NCI-H69 (cell line): ENCODE data around the gene WIPF1.

Experiments used
- DNase-seq: peaks from one replicate; lab custom pipeline; 2025; lab: John Stamatoyannopoulos, UW

WIPF1 gene

DNA sequence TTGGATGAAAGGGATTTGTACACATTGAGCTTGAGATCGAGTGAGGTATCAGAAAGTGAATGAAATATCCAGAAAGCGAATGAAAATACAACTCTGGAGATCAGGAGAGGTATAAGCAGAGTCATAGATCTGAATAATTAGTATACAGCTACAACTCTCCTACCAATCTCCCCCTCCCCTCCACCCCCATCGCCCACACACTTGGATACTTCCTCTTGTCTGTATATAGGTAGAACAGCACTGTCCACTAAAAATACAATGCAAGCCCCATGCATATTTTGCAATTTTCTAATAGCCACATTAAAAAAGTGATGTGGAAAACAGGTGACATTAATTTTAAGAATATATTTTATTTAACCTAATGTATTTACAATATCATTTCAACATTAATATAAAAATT is 23.7 kb upstream of the WIPF1 start:
- no peak for DNase-seq

DNA sequence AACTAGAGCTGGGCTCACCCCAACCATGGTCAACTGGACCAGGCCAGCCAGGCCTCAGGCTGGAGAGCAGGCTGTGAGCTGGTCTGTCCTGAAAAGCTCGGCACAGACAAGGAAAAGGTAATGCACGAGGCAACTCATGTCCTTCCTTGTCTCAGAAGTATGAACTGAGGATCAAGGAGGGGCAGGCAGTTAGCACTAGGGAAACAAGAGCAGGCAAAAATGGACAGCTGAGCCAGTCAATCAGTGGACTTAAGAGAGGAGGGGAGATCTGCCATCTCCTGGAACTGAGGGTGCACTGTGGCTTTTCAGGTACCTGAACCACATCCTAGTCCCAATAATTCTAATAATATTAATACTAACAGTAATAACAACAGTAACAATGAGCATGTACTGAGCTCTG is 20.6 kb upstream of the WIPF1 start:
- DNase-seq, result no peak

DNA sequence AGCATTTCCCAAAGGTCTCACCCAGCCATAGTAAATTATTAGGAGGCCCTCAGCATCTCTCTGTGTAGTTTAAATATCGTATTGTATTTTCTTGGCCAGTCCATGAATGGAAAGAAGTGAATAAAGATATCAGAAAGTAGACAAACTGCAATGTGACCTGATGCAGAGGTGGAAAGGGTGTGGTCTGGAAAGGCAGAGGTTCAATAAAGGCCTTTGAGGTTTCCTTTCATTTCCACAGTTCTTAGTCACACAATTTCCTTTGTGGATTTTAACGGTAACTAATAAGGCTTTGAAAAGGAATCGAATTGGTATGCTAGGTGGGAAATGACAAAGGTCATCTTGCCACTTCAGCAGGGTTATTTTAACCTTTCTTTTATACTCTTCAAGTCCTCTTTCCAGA is 20.1 kb upstream of the WIPF1 start:
- DNase-seq, result no peak

DNA sequence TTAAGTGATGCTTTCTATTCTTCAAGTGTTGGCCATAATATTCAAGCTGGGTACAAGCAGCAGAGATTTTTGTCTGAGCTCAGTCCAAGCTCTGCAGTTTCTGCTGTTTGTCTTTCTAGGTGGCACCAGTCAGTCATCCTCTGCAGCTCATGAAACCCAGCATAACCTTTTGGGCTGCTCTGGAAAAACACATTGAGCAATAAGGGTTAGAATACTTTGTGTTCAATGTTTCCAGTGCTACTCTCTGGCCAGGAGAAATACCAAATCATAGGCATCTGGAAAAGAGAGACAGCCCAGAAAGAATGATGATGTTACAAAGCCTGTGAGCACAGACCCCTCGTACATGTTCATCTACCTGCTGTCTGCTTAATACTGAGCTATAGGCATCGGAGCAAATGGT is 19.5 kb upstream of the WIPF1 start:
- DNase-seq, result no peak

DNA sequence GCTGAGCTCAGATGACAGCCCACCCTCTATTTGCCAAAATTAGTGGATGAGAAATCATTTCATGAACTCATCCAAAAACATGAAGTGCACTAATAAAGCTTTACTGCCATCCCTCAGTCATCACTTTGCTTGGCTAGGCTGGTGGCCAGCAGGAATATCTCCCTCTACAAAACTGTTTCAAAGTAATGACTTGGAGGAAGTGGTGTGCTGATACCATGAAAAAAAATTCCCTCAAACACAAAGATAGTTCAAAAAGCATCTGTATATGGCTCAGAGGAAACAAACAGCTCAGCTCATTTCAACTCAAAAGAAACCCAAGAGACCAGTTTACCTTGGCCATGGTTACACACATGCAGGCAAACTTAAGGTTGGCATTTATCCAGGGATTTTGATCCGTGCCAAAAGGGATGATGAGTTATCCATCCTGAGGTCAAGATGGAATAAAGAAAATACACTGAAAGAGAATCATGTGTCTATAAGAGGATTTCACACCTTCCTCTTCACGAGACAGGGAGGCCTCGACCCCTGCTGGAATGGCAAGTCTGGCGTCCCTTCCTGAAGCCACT is 18.4 kb upstream of the WIPF1 start:
- no peak for DNase-seq

DNA sequence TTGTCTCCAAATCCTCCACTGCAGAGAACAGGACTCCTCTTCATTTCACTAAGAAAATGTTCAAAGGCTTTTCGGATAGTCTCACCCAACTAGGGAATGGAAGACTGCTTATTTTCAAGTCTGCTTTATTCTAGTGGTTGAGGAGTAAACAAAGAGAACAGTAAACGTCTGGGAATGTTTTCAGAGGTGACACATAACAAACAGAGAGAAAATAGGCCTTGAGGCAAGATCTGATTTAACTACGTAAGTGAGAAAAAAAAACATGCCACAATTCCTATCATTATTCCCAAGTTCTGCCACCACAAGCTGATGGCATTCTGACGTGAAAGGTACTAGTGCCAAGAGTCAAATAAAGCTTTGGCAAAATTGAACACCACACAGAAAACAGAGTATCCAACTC is 16.7 kb upstream of the WIPF1 start:
- DNase-seq, result peak; percentile 2

DNA sequence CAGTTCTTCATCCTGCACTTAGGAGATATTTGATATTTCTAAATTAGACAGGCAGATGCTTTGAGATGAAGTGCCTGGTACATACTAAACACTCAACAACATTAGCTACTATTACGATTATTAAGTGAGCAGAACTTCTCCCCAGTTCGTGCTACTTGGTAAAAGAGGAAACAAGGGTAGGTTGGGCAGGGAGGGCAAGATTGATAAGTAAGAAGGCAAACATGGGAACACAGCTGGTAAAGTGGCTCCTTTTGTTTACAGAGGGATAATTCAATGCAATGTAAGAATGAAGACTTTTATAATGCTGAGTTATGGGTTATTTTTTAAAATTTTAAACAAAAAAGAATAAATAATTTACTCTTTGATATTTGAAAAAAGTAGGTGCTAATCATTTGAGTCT is 15.9 kb upstream of the WIPF1 start:
- no peak for DNase-seq

DNA sequence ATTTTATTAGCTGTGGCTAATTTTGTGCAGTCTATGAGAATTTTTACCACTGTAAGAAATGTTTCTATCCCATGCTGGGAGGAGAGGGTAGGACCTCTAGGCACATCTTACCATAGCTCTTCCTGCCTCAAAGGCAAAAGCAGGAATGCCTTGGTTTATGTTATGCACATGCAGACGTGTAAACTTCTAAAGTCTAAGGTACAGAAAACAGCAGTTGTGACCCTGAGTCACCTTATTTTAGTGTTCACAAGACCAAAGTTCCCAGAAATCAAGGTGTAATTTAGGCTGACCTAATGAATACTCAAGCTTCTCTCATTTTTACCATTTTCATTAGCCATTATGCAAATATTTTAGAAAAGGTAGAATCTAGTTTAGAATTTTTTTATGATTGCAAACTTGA is 15.4 kb upstream of the WIPF1 start:
- DNase-seq, result no peak

DNA sequence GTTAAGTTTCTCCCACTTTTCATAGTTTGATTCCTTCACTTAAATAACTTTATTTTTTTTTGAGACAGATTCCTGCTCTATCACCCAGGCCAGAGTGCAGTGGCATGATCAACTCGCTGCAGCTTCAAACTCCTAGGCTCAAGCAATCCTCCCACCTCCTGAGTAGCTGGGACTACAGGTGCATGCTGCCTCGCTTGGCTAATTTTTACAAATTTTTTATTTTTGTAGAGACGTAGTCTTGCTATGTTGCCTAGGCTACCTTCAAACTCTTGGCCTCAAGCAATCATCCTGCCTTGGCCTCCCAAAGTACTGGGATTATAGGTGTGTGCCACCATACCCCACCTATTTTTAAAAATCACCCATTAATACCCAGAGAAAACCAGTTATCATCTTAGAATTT is 14.2 kb upstream of the WIPF1 start:
- no peak for DNase-seq

DNA sequence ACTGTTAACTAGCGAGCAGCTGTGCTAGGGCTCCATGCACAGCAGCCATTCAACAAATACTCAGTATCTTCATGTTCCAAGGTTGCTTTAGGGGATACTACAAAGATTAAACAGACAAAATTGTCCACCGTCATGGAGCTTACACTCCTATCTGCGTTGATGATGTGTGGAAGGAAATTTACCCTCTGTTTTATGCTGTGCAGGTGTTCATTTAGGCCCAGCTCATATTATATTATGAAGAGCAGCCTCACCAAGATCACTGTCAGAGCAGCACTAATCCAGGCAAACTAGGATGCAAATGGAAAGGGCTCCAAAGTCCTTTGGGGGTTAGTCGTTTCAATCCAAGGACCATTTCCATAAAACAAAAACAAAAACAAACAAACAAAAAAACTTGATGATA is 13.4 kb upstream of the WIPF1 start:
- no peak for DNase-seq

DNA sequence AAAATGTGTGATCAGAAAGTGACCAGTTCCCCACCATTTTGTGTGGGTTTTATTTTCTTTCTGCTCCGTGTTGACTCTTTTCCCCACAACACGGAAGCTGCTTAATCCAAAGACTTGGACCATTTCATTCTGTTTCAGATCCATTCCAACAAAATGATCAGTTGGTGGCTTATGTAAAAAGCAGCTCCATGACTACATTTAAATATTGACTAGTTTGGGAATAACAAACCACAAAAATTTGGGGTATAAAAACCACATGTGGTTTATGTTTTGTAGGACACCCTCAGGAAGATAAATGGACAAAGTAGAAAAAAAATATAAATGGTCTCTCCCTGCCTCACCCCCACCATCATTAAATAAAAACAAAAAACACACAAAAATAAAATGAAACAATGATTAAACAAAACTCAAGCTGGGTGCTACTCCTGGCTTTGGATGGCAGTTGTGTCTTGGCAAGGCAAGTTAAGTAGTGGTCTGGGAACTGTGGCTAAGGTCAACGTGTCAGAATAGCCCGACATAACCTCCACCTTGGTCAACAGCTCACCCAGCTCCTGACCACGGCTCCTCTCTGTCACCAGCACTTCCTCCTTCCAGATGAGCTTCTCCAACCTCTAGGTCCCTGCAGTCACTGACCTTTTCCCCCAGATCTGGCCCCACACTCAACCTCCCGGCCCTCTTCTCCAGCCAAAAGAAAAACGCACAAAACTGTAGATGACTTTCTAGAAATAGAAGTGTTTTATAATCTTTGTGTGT is 12.8 kb upstream of the WIPF1 start:
- DNase-seq, result no peak

DNA sequence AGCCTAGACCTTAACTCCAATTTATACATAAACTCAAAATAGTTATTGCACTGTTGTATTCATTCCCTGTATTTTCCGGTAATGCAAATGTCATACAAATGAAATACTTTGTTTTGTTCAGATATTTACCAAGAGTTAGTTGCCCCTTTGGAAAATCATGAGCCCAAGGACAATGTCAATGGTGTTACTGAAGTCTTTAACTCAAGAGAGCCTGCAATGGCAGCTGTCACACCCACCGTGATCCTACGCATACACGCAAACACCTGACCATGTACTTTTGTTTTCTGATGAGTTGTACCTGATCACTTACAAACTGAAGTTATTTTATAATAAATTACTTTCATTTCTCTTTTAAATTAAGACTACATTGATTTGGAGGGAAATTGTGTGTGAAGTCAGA is 11.7 kb upstream of the WIPF1 start:
- no peak for DNase-seq

DNA sequence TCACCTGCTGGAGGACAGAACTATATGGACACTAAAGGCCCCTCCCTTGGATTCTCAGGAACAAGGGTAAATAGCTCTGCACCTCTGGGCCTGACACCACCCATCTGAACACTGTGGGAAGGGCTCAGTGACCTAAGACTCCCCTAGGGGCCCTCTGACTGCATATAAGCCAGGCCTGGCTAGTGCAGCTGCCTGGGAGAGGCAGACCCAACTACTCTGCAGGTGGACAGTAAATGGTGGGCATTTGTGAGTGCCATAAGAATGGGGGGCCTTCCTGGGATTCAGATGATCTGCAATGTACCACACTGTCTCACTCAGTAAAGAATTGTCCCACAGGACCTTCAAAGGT is 11.2 kb upstream of the WIPF1 start:
- DNase-seq, result no peak

DNA sequence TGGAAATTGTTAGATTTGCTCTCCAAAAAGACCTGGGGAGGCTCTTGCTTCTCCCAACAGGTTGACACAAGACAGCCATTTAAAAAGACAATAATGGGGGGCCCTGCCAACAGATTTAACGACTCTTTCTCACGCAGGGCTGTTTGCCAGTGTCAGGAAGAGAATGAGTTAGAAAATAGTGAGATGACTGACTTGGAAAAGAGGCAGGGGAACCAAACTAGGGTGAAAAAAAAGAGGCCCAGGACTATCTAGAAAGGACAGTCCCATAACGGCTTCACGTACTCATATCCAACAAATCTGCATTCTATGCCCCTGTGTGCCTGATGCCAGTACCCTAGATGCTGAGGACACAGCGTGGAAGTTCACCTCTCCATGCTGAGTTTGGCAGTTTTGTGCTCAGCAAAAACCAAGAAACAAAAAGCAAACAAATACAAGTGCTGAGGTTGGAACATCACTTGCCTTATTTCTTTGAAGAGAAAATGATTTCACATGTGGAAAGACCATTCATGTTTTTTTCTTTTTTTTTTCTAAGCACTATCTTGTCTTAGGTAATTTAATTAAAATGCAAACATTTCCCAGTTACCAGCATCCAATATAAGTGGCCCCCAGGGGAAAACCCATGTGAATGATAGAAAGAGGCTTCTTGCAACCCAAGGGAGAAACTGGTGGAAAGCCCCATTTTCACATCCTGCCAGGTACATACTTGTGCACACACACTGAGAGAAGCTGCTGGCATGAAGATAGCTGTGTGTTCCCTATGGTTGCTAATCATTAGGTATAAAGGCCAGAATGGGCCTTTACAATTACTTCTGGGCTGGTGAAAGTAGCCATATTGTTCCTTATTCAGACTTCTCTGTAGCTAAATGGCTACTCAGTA is 10.6 kb upstream of the WIPF1 start:
- no peak for DNase-seq

DNA sequence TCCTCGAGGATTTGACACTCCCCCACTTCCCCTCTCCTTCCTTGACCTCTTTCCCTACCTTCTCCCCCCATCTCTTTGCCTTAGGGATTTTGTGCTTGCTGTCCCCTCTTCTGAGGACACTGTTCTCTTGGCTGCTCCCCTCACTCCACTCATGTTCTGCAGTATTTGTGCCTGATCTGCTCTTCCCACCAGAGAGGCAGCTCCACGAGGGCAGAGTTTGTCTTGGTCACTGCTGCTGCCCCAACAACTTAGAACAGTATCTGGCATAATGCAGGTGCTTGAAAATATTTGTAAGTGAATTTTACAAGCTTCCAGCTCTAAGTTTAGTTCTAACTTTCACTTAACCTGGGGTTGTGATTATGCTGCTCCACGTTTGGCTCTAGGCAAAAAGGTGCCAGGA is 10.0 kb upstream of the WIPF1 start:
- no peak for DNase-seq

DNA sequence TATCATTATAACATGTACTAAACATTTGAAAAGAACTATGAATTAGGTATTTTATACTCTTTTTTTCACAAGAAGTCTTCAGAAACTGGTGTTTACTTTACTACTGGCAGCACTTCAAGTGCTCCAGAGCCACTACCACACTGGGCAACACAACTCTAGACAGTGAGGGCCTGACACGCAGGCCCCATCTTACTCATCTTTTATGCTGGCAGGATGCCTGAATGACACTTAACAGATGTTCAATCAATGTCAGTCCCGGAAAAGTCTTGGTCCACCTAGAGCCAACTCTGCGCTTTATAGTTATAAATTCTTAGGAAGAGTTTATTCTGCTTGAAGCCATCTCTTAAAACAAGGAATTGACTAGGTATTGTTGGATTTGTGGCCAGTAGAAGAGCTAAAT is 8.7 kb upstream of the WIPF1 start:
- DNase-seq, result no peak

DNA sequence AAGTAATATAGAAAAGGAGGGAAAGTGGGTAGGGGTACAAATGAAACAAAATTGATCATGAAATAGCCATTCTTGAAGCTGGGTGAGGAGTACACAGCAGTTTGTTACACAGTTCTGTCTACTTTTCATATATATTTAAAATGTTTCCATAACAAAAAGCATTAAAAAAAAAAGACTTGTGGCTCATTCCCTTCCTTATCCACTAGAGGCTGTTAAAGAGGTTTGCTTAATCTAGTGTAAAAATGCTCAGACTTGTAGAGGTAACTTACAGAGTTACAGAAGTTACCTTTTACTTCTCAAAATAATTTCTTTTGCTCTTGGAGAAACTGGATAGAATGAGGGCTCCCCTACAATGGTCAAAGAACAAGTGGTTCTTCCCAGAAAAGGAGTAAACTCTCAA is 8.1 kb upstream of the WIPF1 start:
- DNase-seq, result no peak

DNA sequence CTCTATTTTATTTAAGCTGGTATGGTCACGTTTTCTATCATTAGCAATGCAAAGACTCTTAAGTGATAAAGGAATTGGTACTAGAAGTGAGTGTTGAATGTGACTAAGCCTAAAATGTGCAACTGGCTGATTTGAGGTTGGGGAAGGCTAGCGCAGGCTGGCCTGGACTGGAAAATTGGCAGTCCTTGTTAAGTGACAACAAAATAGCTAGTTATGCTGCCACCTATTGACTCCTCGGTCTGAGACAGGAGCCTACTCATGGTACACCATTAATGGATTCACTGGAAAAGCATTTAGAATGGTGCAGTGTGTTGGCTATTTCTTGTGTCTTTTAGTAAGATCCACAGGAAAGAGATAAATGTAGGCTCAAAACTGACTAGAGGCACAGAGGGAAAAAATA is 5.7 kb upstream of the WIPF1 start:
- peak; percentile 49 for DNase-seq

DNA sequence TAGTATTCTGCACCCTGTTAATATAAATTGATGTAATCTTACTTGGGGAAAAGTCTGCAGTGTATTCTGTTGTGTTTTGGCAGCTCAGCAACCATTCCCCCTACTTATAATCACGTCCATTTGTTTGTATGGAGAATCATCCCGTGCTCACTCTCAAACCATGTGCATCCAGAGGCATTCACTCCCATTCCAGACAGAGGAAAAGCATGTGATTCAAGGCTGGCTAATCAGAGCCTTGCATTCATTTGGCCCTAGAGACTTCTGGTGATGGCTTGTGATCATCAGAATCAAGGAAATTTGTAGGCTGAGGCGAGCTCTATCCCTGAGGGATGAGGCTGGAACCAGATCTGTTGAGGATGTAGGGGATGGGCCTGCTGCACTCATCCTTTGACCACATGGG is 5.1 kb upstream of the WIPF1 start:
- no peak for DNase-seq

DNA sequence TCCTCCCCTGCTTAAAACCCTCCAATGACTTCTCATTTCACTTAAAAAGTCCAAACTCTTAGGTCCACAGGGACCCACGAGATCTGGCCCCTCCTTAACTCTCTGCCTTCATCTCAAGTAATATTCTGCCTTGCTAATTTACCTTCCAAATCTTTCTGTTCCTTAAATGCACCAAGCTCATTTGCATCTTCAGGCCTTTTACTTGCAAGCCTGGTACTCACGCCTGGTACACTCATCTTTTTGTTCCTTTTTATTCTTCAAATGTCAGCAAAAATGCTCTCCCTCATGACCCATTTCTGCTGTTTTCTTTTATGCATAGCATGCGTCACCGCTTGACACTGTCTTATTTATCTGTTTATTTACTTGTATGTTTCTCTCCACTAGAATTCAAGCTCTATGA is 2.7 kb upstream of the WIPF1 start:
- DNase-seq, result no peak

DNA sequence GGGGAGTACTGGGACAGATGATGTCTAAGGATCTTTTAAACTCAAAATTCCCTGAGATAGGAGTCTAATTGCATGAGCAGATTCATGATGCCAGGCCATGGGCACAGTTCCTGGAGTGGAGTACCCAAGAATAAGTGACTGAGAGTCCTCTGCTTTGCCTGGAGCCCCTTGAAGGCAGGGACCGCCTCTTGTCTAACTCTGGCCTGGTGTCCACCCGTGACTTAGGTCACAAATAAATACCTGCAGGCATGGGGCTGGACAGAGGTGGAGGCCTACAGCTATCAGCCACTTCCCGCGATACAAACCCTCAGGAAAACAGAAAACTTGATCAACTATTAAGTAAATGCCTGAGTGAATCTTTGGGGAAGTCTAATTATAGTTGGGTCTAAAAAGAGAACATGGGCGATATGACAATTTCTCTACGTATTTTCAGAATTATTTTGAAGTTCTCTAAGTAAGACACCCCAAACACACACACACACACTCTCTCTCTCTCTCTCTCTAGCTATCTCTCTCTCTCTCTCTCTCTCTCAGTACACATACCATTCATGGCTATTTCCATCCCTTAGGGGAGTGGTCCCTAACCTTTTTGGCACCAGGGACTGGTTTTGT is 1.8 kb upstream of the WIPF1 start:
- no peak for DNase-seq

DNA sequence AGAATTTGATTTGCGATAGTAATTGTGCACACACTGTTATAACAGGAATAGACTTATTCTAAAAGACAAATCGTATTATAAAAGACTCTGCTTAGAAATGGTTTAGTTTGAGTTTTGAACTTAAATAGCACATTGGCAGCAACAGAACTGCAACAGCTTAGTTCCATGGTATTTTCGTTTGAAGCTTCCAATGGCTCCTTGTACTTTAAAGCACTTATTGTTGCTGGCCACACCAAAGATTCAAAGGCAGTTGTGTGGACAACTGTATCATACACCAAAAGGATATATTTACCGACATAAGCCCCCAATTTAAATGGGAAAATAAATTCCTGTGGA is 627 bp downstream of the WIPF1 start:
- no peak for DNase-seq

DNA sequence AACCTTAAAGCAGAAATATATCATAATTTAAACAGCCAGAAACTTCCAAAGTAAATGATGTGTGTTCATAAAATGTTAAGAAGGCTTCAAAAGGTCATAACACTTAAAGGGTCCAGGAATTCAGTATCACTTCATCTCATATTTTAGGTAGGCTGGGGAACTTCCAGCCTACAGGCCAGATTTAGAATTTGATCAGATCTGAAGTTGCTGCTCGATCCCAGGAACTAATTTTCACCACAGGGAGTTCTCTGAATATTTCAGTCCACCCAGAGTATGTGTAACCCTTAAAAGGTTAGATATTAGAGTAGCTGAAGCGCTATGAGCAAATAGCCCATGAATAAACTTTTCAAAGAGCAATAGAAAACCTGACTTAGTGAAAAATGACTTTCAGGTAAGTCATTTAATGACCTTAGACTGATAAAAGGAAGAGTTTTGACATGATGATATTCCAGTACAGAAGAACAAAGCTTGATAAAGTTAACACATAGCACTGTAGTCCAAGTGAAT is 1.7 kb downstream of the WIPF1 start:
- no peak for DNase-seq
